ENCODE data around the gene SYNGR3. TPM values are rescaled to one million over a fixed set of nuclear protein-coding genes. Genes with fewer than 3 reads are reported as not detected.

SYNGR3 gene
- total and polyA plus RNA-seq, 9 donors = 0.42 to 4.0 (median 0.87) TPM

GRCh38 chr16:1980770-1981087 lies 9.0 kb upstream of the SYNGR3 start:
- whole genome bisulfite sequencing, 3 donors = 8 to 18% (median 13%) methylated on average over 14 to 16 of the region's 16 CpGs
- H3K9me3 ChIP-seq = no peaks in the 10 kb centered on the region
- peaks cover 4% of the 10 kb centered on the region for H3K4me1 ChIP-seq (ENCODE audit: insufficient read depth)
- peaks cover 3% of the 10 kb centered on the region for H3K27me3 ChIP-seq
- no peak overlapping the region for H3K27ac ChIP-seq
- H3K4me3 ChIP-seq = no peak overlapping the region
- no peak for DNase-seq
- TF ChIP-seq CTCF (IDR thresholded peaks at IDR 0.05) (no peak), POLR2A (IDR thresholded peaks at IDR 0.05) (no peak), EP300 (IDR thresholded peaks at IDR 0.05) (no peak)
- intact Hi-C loops (cut with DNase I) = no loop called here
- no peaks in the 10 kb centered on the region for H3K36me3 ChIP-seq

GRCh38 chr16:1981398-1981836 lies 8.4 kb upstream of the SYNGR3 start, which contains the start of gene NOXO1:
NOXO1 (minus strand) TSS chr16:1981469; CDS start chr16:1981179, 290 bp downstream.
- Histone ChIP-seq H3K27me3 (peaks cover 3% of the 10 kb centered on the region), H3K27ac (no peak within 1 kb of the TSS), H3K9me3 (no peaks in the 10 kb centered on the region), H3K36me3 (no peaks in the 10 kb centered on the region), H3K4me3 (no peak within 1 kb of the TSS), H3K4me1 (ENCODE audit: insufficient read depth) (peaks cover 4% of the 10 kb centered on the region)
- DNase-seq = no peak
- no peak for TF ChIP-seq CTCF (IDR thresholded peaks at IDR 0.05)
- no peak for TF ChIP-seq EP300 (IDR thresholded peaks at IDR 0.05)
- TF ChIP-seq POLR2A (IDR thresholded peaks at IDR 0.05) = no peak
- WGBS, 3 donors = 23 to 39% (median 30%) methylated on average over 6 of the region's 6 CpGs
- intact Hi-C loops (cut with DNase I) = no loop called here

GRCh38 chr16:1982013-1982433 lies 7.7 kb upstream of the SYNGR3 start:
- intact Hi-C loops (cut with DNase I) = no loop called here
- WGBS, 3 donors = 43 to 55% (median 49%) methylated on average over 5 of the region's 5 CpGs
- no peak overlapping the region for H3K4me3 ChIP-seq
- H3K36me3 ChIP-seq = no peaks in the 10 kb centered on the region
- H3K4me1 ChIP-seq (ENCODE audit: insufficient read depth) = peaks cover 4% of the 10 kb centered on the region
- H3K9me3 ChIP-seq = no peaks in the 10 kb centered on the region
- peaks cover 3% of the 10 kb centered on the region for H3K27me3 ChIP-seq
- H3K27ac ChIP-seq = no peak overlapping the region
- no peak for TF ChIP-seq POLR2A (IDR thresholded peaks at IDR 0.05)
- no peak for TF ChIP-seq EP300 (IDR thresholded peaks at IDR 0.05)
- no peak for TF ChIP-seq CTCF (IDR thresholded peaks at IDR 0.05)
- DNase-seq = no peak

GRCh38 chr16:1982991-1983543 lies 6.7 kb upstream of the SYNGR3 start:
- no peak for DNase-seq
- no peaks in the 10 kb centered on the region for H3K36me3 ChIP-seq
- intact Hi-C loops (cut with DNase I) = no loop called here
- H3K27ac ChIP-seq = no peak overlapping the region
- TF ChIP-seq CTCF (IDR thresholded peaks at IDR 0.05) = no peak
- no peak for TF ChIP-seq POLR2A (IDR thresholded peaks at IDR 0.05)
- no peak for TF ChIP-seq EP300 (IDR thresholded peaks at IDR 0.05)
- 18 to 23% (median 23%) methylated on average over 19 of the region's 19 CpGs for WGBS, 3 donors
- H3K4me1 ChIP-seq (ENCODE audit: insufficient read depth) = peaks cover 4% of the 10 kb centered on the region
- H3K27me3 ChIP-seq = peaks cover 3% of the 10 kb centered on the region
- H3K4me3 ChIP-seq = peak overlapping the region; percentile 55
- no peaks in the 10 kb centered on the region for H3K9me3 ChIP-seq
